Left hindlimb (tissue), 1 donor: ENCODE results near the gene INTS12.

Experiments
- DNase-seq: peaks from one replicate; pipeline ENCODE4 v3.0.0-alpha.2; 2018

INTS12 gene

DNA sequence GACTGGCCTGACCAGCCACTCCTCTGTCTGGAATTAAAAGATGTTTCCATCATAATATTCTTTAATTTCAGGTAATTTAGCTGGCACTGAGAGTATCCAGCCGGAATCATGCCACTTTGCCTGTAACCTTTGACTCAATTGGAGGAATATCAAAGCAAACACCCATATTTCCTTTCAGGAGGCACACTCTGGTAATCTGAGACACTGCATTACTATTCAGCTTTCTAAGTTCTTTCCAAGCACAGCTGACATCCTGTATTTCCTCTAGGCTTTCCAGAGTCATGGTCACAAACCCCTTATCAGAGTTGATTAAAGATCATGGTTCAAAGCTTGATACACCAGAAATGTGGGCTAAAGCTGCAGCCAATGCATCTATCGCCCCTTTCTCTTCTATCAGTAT lies 29.3 kb downstream of the INTS12 start:
- no peak for DNase-seq

DNA sequence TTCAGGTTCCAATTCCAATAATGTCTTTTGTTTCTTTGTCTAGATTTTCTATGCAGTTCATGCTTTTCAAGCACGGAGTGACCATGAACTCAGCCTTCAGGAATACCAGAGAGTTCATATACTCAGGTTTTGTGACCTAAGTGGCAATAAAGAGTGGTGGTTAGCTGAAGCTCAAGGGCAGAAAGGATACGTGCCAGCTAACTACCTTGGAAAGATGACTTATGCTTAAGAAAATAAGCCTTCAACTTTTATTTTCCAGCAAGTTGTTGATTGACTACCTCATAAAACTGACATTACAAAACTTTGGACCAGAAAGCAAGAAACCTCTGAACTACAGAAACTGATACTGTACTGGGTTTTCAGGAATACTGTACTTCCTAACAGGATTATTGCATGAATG lies 30.8 kb downstream of the INTS12 start:
- no peak for DNase-seq

- no peak for DNase-seq
These were observed 34.5 kb downstream of the INTS12 start for GRCh38 chr4:105674011-105674410.

DNA sequence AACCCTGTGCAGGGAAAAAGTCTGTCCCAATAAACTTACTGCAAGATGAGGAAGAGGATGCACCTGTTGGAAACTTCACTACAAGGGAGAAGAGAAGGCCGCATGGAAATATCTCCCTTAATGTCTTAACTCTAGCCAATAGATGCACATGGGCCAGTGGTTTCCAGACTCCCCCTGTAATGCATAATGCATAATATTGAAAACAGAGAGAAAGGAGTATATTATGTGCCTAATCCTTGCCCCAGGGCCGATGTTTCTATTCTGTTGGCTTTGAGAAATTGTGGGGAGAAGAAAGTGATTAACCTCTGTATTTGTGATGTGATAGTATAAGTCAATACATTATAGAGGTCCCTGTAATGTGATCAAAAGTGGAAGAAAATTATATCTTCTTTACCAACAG lies 37.2 kb downstream of the INTS12 start:
- DNase-seq = no peak

GRCh38 chr4:105670684-105671083 lies 37.8 kb downstream of the INTS12 start:
- no peak for DNase-seq

- DNase-seq = no peak
These were observed 41.8 kb downstream of the INTS12 start for GRCh38 chr4:105666693-105667092.

DNA sequence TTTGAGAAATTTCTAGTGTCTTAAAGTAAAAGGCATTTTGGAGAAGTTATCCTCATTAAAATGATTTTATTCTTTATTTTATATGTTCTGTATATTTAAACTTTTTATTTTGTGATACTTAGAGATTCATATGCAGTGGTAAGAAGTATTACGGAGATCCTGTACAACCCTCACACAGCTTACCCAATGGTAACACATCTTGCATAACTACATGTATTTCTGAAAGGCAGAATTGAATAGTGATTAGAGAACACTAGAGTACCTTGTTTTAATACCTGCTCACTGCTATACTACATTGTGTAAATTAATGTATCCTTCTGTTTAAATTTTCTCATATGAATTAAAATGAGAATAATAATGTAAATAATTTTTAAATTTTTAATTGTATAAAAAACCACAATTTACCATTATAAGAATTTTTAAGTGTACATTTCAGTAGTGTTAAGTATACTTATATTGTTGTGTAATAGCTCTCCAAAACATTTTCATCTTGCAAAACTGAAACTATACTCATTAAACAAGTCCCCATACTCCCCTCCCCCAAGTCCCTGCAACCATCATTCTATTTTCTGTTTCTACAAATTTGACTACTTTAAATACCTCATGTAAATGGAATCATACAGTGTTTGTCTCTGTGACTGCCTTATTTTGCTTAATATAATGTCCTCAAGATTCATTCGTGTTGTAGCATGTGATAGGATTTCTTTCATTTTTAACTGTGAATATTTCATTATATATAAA lies 45.4 kb downstream of the INTS12 start:
- DNase-seq = no peak

- no peak for DNase-seq
These were observed 47.5 kb downstream of the INTS12 start for GRCh38 chr4:105661028-105661427.

DNA sequence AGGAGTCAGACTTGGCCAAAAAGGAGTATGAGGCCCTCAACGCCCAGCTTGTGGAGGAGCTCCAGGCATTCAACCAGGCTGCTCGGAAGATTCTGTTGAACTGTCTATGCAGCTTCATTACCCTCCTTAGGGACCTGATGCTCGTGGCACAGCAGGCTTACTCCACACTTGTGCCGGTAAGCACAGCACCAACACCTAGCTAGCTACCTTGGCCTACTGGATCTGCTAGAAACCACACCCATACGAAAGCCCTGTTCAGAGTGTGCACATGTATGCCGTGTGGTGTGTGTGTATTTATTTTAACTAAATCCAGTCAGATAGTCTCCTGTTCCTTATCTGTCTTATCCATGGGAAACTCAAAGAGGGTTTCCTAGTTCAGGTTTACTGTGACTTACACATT lies 49.3 kb downstream of the INTS12 start:
- DNase-seq = no peak

GRCh38 chr4:105657117-105657765 lies 51.2 kb downstream of the INTS12 start:
- no peak for DNase-seq

DNA sequence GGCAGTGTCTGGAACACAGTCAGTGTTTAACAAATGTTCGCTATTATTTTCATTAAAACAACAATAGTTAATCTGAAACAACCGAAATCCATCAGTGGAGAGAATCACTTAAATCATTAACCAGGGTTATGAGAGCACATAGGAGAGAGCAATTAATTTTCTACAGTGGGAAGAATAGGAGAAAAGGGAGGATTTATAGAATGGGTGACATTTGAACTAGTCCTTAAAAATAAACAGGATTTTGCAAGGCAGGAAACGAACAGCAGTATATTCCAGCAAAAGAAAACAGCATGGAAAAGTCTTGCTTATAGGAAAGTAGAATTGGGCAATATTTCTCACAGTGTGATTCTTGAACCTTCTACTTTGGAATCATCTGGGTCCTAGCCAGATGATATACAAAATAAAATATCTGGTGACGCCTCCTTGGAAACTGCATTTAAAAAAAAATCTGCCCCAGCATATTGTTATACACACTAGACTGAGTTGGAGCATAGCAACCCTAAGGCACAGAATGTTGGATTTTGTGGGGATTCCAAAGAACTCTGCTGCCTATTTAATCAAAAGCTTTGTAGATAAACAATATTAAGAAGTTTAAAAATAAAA lies 56.1 kb downstream of the INTS12 start:
- DNase-seq = no peak

- no peak for DNase-seq
These were observed 56.6 kb downstream of the INTS12 start for GRCh38 chr4:105651884-105652283.

- no peak for DNase-seq
These were observed 58.3 kb downstream of the INTS12 start for GRCh38 chr4:105650190-105650589.

GRCh38 chr4:105645440-105645839 lies 63.0 kb downstream of the INTS12 start:
- no peak for DNase-seq

DNA sequence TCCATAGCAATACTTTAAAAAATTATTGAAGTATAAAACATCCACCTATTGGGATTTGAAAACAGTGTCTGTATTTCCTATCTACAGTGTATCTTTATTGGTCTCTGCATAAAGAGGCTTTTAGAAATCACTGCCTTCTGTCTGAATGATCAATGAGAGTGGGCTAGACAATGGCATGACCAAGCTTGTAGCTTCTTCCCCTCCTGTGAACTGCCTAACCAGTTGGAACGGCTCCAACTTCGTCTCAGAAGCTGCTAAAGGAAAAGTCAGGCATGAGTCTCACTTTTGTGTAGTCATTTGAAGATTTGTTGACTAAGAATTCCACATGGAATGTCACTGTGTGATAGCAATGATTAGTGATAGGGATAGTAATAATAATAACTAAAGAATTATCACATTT lies 64.2 kb downstream of the INTS12 start:
- DNase-seq = no peak

GRCh38 chr4:105641845-105642244 lies 66.6 kb downstream of the INTS12 start:
- no peak for DNase-seq

DNA sequence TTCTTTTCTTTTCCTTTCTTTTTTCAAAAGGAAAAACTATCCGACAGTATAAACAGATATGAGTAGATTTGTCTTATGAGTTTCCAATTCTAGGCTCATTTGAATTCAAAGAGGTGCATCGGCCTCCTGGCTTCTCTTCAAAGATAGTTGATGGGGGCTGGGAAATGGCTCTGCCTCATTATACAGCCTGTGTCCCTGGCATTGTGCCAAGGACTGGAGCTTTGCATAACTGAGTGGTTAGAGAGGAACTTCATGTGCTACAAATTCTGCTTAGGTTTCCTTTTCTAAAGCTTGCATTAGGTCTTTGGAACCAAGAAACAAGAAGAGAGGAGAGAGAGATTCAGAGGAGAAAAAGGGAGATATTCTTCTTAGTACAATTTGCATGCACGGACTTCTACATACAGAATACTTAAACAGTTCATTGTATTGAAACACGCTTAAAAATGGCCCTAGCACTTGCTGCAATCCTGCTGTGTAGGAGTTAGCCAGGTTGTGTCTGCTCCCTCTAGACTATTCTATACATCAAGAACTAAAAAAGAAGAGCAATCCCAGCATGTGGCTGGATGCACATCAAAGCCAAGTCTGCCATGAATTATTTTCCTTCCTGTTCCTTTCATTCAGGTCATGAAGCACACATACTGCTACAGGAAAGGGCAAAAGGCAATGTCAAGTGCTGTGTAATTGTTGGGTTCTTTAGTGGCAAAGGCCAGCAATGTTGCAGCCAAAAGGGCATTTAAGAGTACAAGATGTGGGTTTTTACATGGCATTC lies 70.9 kb downstream of the INTS12 start:
- DNase-seq = no peak

DNA sequence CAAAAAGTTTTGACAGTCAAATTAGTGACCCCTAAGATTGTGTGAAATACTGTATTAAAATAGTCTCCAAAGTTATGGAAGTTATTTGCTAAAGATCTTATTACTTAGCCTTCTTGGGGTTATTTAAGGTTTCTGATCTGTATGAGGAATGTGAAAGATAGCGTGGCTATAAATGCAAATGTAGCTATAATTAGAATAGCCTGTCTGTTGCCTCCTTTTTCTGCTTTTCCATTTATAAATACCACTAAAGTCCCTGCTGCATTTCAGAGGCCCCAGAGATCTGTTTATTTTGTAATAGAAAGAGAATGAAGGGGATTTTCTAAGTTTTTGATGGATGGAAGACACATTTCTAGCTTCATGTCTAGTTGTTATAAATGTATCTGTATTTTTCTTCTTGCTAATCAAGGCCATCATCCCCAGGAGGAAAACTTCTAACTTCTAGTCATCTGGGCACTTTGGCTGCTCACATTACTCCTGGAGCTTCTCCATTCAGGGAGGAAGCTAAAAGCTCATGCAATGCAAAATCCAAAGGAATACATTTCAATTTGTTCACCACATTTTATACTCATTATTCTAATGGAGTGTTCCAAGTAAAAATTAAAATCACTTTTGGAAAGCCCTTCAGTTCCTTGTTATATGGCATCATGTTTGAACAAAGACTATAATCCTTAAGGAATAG lies 73.9 kb downstream of the INTS12 start:
- DNase-seq = no peak

DNA sequence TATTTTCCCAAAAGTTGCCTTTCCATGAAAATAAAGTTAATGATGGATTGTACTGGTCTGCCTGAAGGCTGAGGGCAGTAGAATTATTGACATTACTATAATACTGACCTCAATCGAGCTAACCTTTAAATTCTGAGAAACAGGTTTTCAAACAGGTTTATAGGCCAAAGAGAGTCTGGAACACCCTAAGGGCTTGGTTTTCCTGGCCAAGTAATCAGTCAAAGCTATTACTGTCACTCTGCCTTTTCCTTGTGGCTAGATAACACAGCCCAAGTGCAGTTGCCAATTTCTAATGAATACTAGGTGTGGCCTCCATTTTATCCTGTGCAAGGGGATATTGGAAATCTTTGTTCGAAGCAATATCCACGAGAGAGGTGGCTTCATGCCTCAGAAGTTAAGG lies 75.2 kb downstream of the INTS12 start:
- no peak for DNase-seq
